GM19238 (cell line): Measurements from ENCODE around the gene CASP4.

Experiments
- DNase-seq: peaks from one replicate; pipeline ENCODE4 v3.0.0; 2011; ENCODE audit warnings: low spot score; ENCODE audit not compliant: insufficient read length

The CASP4 gene

DNA sequence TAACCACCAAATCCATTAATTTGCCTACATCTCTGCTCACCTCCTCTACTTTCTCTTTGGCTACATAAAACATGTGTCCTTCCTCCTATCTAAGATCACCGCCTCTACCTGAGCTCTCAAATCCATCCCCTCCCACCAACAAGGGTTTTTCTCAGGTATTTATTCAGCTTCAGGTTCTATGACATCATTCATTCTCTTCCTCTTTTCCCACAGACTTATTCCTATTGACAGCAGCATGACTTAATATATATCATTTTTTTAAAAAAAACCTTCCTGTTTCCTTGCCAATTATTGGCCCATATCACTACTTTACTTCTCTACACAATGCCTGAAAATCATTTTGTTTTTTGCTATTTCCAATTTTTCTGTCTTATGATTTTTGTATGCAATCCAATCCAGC lies 74.5 kb downstream of the CASP4 start:
- no peak for DNase-seq
